BE2C (cell line): ENCODE data around the gene UNC45B.

Experiments
- DNase-seq: peaks from one replicate; pipeline ENCODE4 v3.0.0-alpha.2; 2020
- H3K27me3 ChIP-seq: fragments of 250-450 bp; sonication (Bioruptor Pico); 2 replicates; pipeline ENCODE4 v1.5.1; 2020; ENCODE audit warnings: mild to moderate bottlenecking
- H3K36me3 ChIP-seq: fragments of 250-450 bp; sonication (Bioruptor Pico); 2 replicates; pipeline ENCODE4 v1.5.1; 2020; ENCODE audit warnings: mild to moderate bottlenecking
- H3K4me1 ChIP-seq: fragments of 250-450 bp; sonication (Bioruptor Pico); 2 replicates; pipeline ENCODE4 v1.5.1; 2020
- H3K4me3 ChIP-seq: 2 replicates; pipeline ENCODE4 v1.5.1; 2011; ENCODE audit warnings: low read depth, low read length
- H3K9me3 ChIP-seq: fragments of 250-450 bp; sonication (Bioruptor Pico); 2 replicates; pipeline ENCODE4 v1.5.1; 2020
- TF ChIP-seq, protein P1 (sequence below): IDR thresholded peaks from 2 replicates; pipeline ENCODE4 v1.5.1; 2012; ENCODE audit warnings: mild to moderate bottlenecking, low read depth, low read length

Gene UNC45B

DNA sequence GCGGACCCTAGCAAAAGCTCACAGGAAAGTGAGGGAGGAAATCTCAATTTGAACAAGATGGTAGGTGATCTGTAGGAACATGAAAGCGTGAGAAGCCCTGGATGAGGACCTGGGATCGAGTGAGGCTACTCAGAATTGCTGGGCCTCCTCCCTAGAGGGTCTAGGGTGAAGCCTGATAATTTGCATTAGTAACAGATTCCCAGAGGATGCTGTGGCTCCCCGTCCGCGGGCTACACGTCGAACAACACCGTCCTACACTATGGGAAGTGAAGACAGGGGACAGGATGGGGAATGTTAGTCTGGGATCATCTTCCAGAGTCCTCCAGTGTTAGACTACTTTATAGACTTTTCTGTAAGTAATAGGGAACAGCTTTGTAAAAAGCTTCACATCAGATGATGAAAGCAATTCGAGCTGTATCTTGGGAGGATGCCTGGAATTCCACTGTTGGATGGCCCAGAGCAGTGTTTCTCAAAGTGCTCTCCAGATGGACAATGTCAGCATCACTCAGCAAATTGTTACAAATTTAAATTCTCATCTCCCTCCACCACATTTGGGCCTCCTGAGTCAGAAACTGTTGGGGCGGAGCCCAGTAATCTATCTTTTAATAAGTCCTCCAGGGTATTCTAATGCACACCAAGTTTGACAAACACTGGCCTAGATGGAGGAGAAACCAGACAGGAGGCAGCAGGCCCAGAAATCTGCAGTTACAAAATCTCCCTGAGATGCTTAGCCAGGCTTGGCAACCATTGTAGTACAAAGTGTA, 19.7 kb upstream of the UNC45B start:
- TF ChIP-seq, protein P1, sequence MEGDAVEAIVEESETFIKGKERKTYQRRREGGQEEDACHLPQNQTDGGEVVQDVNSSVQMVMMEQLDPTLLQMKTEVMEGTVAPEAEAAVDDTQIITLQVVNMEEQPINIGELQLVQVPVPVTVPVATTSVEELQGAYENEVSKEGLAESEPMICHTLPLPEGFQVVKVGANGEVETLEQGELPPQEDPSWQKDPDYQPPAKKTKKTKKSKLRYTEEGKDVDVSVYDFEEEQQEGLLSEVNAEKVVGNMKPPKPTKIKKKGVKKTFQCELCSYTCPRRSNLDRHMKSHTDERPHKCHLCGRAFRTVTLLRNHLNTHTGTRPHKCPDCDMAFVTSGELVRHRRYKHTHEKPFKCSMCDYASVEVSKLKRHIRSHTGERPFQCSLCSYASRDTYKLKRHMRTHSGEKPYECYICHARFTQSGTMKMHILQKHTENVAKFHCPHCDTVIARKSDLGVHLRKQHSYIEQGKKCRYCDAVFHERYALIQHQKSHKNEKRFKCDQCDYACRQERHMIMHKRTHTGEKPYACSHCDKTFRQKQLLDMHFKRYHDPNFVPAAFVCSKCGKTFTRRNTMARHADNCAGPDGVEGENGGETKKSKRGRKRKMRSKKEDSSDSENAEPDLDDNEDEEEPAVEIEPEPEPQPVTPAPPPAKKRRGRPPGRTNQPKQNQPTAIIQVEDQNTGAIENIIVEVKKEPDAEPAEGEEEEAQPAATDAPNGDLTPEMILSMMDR: no peak
- no peaks in the 10 kb centered on the region for H3K27me3 ChIP-seq
- H3K36me3 ChIP-seq: peaks cover 18% of the 10 kb centered on the region
- no peak for DNase-seq
- H3K4me1 ChIP-seq: no peaks in the 10 kb centered on the region
- H3K4me3 ChIP-seq: no peak overlapping the region
- no peaks in the 10 kb centered on the region for H3K9me3 ChIP-seq

DNA sequence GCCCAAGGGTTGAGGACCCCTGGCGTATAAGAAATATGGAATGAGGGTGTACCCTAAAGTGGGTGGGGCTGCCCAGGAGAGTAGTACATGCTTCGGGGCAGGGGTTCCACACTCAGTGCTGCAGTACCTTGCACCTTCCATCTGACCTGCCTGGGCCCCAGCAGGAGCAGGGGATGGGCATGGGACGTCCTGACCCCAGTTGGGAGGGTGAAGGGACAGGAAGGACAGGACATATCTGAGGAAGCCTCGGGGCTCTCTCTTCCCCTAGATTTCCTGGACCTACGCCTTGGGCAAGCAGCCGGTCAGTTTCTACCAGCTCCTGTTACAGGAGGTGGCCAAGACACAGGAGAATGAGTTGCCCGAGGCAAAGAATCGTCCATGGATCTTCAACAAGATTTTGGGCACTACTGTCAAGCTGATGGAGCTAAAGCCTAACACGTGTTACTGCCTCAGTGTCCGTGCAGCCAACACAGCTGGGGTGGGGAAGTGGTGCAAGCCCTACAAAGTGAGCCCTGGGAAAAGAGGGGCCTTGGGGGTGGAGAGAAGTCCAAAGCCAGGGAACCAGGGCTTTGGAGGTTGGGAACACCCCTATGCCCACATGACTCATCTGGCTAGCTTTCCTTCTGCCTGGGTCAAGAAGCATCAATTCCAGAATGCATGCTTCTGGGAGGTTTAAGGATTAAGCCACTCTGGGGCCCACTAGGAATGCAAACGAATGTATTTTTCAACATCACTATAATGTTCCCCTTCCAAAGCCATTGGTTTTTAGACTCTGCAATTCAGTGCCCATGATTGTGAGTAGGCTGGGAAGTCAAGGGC, 18.3 kb upstream of the UNC45B start:
- peaks cover 33% of the 10 kb centered on the region for H3K36me3 ChIP-seq
- TF ChIP-seq, protein P1: no peak

DNA sequence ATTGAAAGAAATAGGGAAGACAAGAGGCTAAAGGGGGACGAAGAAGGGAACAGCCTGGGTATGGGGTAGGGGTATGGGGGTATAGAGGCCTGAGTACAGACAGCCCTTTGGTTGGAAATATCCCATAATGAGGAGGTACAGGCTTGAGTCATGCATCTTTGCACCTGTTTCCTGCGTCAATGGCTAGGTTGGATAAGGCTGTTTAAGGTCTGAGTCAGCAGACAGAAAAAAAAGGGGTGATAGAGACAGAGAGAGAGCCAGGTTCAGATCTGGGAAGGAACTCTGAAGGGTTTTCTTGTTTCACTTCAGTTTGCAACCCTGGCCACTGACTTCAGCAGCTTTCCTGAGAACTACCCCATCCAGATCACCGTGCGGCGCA, 17.7 kb upstream of the UNC45B start:
- Histone ChIP-seq H3K9me3 (no peaks in the 10 kb centered on the region), H3K4me3 (no peak overlapping the region), H3K36me3 (peaks cover 39% of the 10 kb centered on the region), H3K4me1 (no peaks in the 10 kb centered on the region), H3K27me3 (no peaks in the 10 kb centered on the region)
- no peak for DNase-seq
- TF ChIP-seq, protein P1: no peak

More for the DNA sequence above, 18.3 kb upstream of the UNC45B start:
- Histone ChIP-seq H3K4me1 (no peaks in the 10 kb centered on the region), H3K4me3 (no peak overlapping the region), H3K9me3 (no peaks in the 10 kb centered on the region), H3K27me3 (no peaks in the 10 kb centered on the region)
- no peak for DNase-seq

DNA sequence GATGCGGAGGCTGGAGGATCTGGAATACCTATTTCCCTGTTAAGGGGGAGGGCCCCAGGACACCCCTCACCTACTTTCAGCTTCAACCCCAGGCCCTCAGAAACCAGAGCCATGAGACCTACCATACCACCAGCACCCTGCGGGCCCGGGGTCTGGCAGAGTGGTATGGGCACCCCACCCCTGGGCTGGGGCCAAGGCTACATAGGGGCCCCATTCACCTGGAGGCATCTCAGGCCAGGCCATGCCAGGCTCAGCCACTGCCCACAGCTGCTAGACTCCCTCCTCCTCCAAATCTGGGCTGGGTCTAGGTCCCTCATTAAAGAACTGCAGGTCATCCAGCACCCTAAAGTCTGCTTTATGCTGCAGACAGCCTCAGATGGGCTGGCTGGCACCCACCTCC, 17.2 kb upstream of the UNC45B start:
- no peaks in the 10 kb centered on the region for H3K27me3 ChIP-seq
- TF ChIP-seq, protein P1: no peak
- H3K9me3 ChIP-seq: no peaks in the 10 kb centered on the region
- no peak overlapping the region for H3K4me3 ChIP-seq
- H3K4me1 ChIP-seq: no peaks in the 10 kb centered on the region
- no peak for DNase-seq
- peaks cover 43% of the 10 kb centered on the region for H3K36me3 ChIP-seq

DNA sequence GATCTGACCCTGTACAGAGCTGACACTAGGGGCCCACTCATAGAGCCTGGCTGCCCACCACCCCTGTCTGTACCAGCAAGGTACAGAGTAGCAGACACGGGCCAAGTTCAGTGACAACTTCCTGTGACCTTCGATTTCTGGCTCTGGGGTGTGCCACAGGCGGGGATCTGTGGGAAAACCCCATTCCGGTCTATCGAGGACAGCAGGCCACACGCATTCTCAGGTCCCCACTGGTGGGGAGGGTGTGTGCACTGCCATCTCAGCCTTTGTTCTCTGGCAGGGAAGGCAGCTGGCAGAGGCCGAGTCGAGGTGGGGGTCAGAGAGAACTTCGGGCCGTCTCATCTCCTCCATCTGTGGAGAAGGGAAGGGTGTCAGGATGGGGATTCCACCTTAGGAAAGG, 15.5 kb upstream of the UNC45B start:
- Histone ChIP-seq H3K9me3 (no peaks in the 10 kb centered on the region), H3K36me3 (peaks cover 60% of the 10 kb centered on the region), H3K4me3 (no peak overlapping the region), H3K4me1 (no peaks in the 10 kb centered on the region), H3K27me3 (no peaks in the 10 kb centered on the region)
- TF ChIP-seq, protein P1: no peak
- DNase-seq: no peak
